Spinal cord (tissue), 10 donors: Measurements from ENCODE around the gene MYRF. TPM values are rescaled to one million over a fixed set of nuclear protein-coding genes. Genes with fewer than 3 reads are reported as not detected.

Source experiments
- DNase-seq, 6 donors: peaks; one replicate each; pipeline versions ENCODE4 v3.0.0 to v3.0.0-alpha.2; 2013 to 2015; ENCODE audit warnings: low spot score in 6 of 6, low read depth in 4 of 6
- H3K27ac ChIP-seq: one replicate; pipeline ENCODE4 v1.5.1; 2013; ENCODE audit warnings: low read depth, low read length, control low read depth
- H3K27me3 ChIP-seq: one replicate; pipeline ENCODE4 v1.6.1; 2013; ENCODE audit warnings: low read length; ENCODE audit not compliant: control insufficient read depth, insufficient read depth
- H3K36me3 ChIP-seq: one replicate; pipeline ENCODE4 v1.6.1; 2013; ENCODE audit warnings: low read length; ENCODE audit not compliant: control insufficient read depth, insufficient read depth
- H3K4me1 ChIP-seq: one replicate; pipeline ENCODE4 v1.6.1; 2013; ENCODE audit warnings: low read length; ENCODE audit not compliant: control insufficient read depth, insufficient read depth
- H3K4me3 ChIP-seq: one replicate; pipeline ENCODE4 v1.5.1; 2013; ENCODE audit warnings: low read depth, low read length, control low read depth
- H3K9me3 ChIP-seq: one replicate; pipeline ENCODE4 v1.6.1; 2013; ENCODE audit warnings: low read length; ENCODE audit not compliant: control insufficient read depth, insufficient read depth
- WGBS: methylation state at CpG from one replicate; pipeline ENCODE4 v1.1.5; 2013; ENCODE audit warnings: missing lambda C conversion rate; ENCODE audit not compliant: insufficient coverage; 5-methylcytosine and 5-hydroxymethylcytosine counted together
- polyA plus RNA-seq, 2 donors: library from polyadenylated mRNA; unstranded; fragments of 120-200 nt; gene quantifications; one replicate each; pipeline ENCODE4 v1.2.1, GENCODE V29; 2013; ENCODE audit not compliant: insufficient read length in 2 of 2
- total RNA-seq, 2 donors: library from RNA; depleted of rRNA in 1 of 2; stranded (reverse); fragments of 120-200 nt in 1 of 2; fragments of >200 nt in 1 of 2; gene quantifications; one replicate each; pipeline versions ENCODE4 v1.2.3 to v1.2.4, GENCODE V29; 2013 to 2014
- donor health status: healthy.

The MYRF gene
- total and polyA plus RNA-seq, 4 donors = 13.6 to 135 (median 64.8) TPM

- peak overlapping the region; percentile 16 for H3K4me3 ChIP-seq
- H3K4me1 ChIP-seq = peaks cover 51% of the 10 kb centered on the region
- H3K27ac ChIP-seq = no peak overlapping the region
- peaks cover 22% of the 10 kb centered on the region for H3K27me3 ChIP-seq
- 98% methylated on average over 3 of the region's 5 CpGs for WGBS
- no peaks in the 10 kb centered on the region for H3K9me3 ChIP-seq
- H3K36me3 ChIP-seq = peaks cover 6% of the 10 kb centered on the region
- no peak for DNase-seq
Observed at GRCh38 chr11:61753672-61754071, 1.2 kb downstream of the MYRF start.

- H3K27ac ChIP-seq = no peak overlapping the region
- no peak overlapping the region for H3K4me3 ChIP-seq
- peaks cover 6% of the 10 kb centered on the region for H3K36me3 ChIP-seq
- DNase-seq = no peak
- peaks cover 41% of the 10 kb centered on the region for H3K4me1 ChIP-seq
- peaks cover 22% of the 10 kb centered on the region for H3K27me3 ChIP-seq
- 81% methylated on average over 30 of the region's 31 CpGs for WGBS
- H3K9me3 ChIP-seq = no peaks in the 10 kb centered on the region
Observed at GRCh38 chr11:61754534-61755482, 2.4 kb downstream of the MYRF start.

GRCh38 chr11:61756147-61756451, 3.7 kb downstream of the MYRF start:
- Histone ChIP-seq H3K27ac (no peak overlapping the region), H3K4me1 (peaks cover 46% of the 10 kb centered on the region), H3K27me3 (peaks cover 22% of the 10 kb centered on the region), H3K4me3 (no peak overlapping the region), H3K9me3 (no peaks in the 10 kb centered on the region), H3K36me3 (peaks cover 6% of the 10 kb centered on the region)
- DNase-seq = no peak
- 74% methylated on average over 2 of the region's 4 CpGs for WGBS

- Histone ChIP-seq H3K9me3 (no peaks in the 10 kb centered on the region), H3K4me1 (peaks cover 52% of the 10 kb centered on the region), H3K36me3 (peaks cover 6% of the 10 kb centered on the region), H3K27me3 (peaks cover 17% of the 10 kb centered on the region), H3K27ac (no peak overlapping the region), H3K4me3 (no peak overlapping the region)
- DNase-seq = no peak
- 66% methylated on average over 6 of the region's 9 CpGs for WGBS
Observed at GRCh38 chr11:61756452-61757212, 4.2 kb downstream of the MYRF start.

- H3K4me1 ChIP-seq = peaks cover 55% of the 10 kb centered on the region
- WGBS = 85% methylated on average over 15 of the region's 15 CpGs
- peaks cover 6% of the 10 kb centered on the region for H3K36me3 ChIP-seq
- peaks cover 11% of the 10 kb centered on the region for H3K27me3 ChIP-seq
- H3K4me3 ChIP-seq = no peak overlapping the region
- no peaks in the 10 kb centered on the region for H3K9me3 ChIP-seq
- DNase-seq = no peak
- H3K27ac ChIP-seq = no peak overlapping the region
Observed at GRCh38 chr11:61757213-61757862, 4.9 kb downstream of the MYRF start.

- Histone ChIP-seq H3K36me3 (peaks cover 12% of the 10 kb centered on the region), H3K27ac (no peak overlapping the region), H3K4me3 (no peak overlapping the region), H3K27me3 (no peaks in the 10 kb centered on the region), H3K4me1 (peaks cover 41% of the 10 kb centered on the region), H3K9me3 (no peaks in the 10 kb centered on the region)
- 53% methylated on average over 5 of the region's 13 CpGs for WGBS
- DNase-seq = peak in 2 of 6 donors; percentile 22 to 68
Observed at GRCh38 chr11:61760946-61761345, 8.5 kb downstream of the MYRF start.

GRCh38 chr11:61761440-61762222, 9.2 kb downstream of the MYRF start:
- H3K9me3 ChIP-seq = no peaks in the 10 kb centered on the region
- H3K36me3 ChIP-seq = peaks cover 18% of the 10 kb centered on the region
- no peaks in the 10 kb centered on the region for H3K27me3 ChIP-seq
- H3K4me1 ChIP-seq = peaks cover 39% of the 10 kb centered on the region
- DNase-seq = no peak
- no peak overlapping the region for H3K27ac ChIP-seq
- H3K4me3 ChIP-seq = no peak overlapping the region
- 62% methylated on average over 8 of the region's 11 CpGs for WGBS

- DNase-seq = no peak
- H3K9me3 ChIP-seq = no peaks in the 10 kb centered on the region
- WGBS = 88% methylated on average over 8 of the region's 10 CpGs
- peaks cover 18% of the 10 kb centered on the region for H3K36me3 ChIP-seq
- H3K27ac ChIP-seq = no peak overlapping the region
- H3K4me1 ChIP-seq = peaks cover 33% of the 10 kb centered on the region
- H3K4me3 ChIP-seq = no peak overlapping the region
- H3K27me3 ChIP-seq = no peaks in the 10 kb centered on the region
Observed at GRCh38 chr11:61762223-61762615, 9.8 kb downstream of the MYRF start.

GRCh38 chr11:61762798-61763197, 10.4 kb downstream of the MYRF start:
- no peak overlapping the region for H3K4me3 ChIP-seq
- no peaks in the 10 kb centered on the region for H3K27me3 ChIP-seq
- 67% methylated on average over 5 of the region's 15 CpGs for WGBS

More at GRCh38 chr11:61762798-61763197, 10.4 kb downstream of the MYRF start:
- Histone ChIP-seq H3K27ac (no peak overlapping the region), H3K9me3 (no peaks in the 10 kb centered on the region), H3K4me1 (peaks cover 33% of the 10 kb centered on the region), H3K36me3 (peaks cover 18% of the 10 kb centered on the region)
- DNase-seq = no peak
